ENCODE measurements around the gene DNAJC3.

DNA sequence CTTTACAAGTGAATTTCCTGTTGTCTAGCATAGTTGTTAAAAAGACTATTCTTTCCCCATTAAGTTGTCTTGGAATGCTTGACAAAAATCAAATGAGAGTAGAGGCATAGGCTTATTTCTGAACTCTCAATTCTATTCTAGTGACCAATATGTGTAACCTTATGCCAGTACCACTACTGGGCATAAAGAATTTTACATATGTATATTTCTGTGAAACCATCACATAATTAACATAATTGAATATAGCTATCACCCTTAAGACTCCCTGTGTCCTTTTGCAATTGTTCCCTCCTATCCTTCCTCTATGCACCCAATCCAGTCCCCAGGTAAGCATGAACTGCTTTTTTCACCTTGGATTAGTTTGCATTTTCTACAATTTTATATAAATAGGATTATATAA, 165.0 kb downstream of the DNAJC3 start:
- TF ChIP-seq, protein P1, sequence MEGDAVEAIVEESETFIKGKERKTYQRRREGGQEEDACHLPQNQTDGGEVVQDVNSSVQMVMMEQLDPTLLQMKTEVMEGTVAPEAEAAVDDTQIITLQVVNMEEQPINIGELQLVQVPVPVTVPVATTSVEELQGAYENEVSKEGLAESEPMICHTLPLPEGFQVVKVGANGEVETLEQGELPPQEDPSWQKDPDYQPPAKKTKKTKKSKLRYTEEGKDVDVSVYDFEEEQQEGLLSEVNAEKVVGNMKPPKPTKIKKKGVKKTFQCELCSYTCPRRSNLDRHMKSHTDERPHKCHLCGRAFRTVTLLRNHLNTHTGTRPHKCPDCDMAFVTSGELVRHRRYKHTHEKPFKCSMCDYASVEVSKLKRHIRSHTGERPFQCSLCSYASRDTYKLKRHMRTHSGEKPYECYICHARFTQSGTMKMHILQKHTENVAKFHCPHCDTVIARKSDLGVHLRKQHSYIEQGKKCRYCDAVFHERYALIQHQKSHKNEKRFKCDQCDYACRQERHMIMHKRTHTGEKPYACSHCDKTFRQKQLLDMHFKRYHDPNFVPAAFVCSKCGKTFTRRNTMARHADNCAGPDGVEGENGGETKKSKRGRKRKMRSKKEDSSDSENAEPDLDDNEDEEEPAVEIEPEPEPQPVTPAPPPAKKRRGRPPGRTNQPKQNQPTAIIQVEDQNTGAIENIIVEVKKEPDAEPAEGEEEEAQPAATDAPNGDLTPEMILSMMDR (IDR thresholded peaks at IDR 0.05), result no peak
- no peak for TF ChIP-seq POLR2A (IDR thresholded peaks at IDR 0.05)
